A673 (cell line): ENCODE data around the gene NTRK3. TPM values are rescaled to one million over a fixed set of nuclear protein-coding genes. Genes with fewer than 3 reads are reported as not detected.

Experiments
- BruUV-seq: library from RNA; stranded (reverse); fragments of 400-500 nt; replicated peaks from 2 replicates; lab custom pipeline; 2021; lab: Mats Ljungman, UMichigan
- CTCF ChIA-PET: fragments of 300-600 bp; sonication (Branson Sonifier 250); formaldehyde crosslinking; loops from one replicate; lab custom pipeline; 2022; ENCODE audit warnings: antibody characterized with exemption; lab: Charles Lee
- POLR2A ChIA-PET: fragments of 300-600 bp; sonication (Branson Sonifier 250); formaldehyde crosslinking; loops from one replicate; lab custom pipeline; 2022; ENCODE audit warnings: antibody characterized with exemption; ENCODE audit not compliant: low non-redundant PET; lab: Charles Lee
- DNase-seq: peaks from one replicate; pipeline ENCODE4 v3.0.0-alpha.2; 2015; ENCODE audit warnings: low spot score
- H3K27ac ChIP-seq: fragments of 200-600 bp; sonication (generic); 2 replicates; pipeline ENCODE4 v1.5.1; 2016; ENCODE audit warnings: mixed run types, low read depth, mild to moderate bottlenecking, mixed read lengths, antibody characterized with exemption, low read length; ENCODE audit not compliant: poor library complexity, severe bottlenecking
- H3K27me3 ChIP-seq: fragments of 200-600 bp; sonication (generic); replicated peaks from 2 replicates; pipeline ENCODE4 v1.6.1; 2017; ENCODE audit warnings: mixed run types, low read depth, mild to moderate bottlenecking, mixed read lengths, antibody characterized with exemption, low read length; ENCODE audit not compliant: insufficient read depth, poor library complexity
- H3K36me3 ChIP-seq: fragments of 200-600 bp; sonication (generic); 2 replicates; pipeline ENCODE4 v1.6.1; 2016; ENCODE audit warnings: mixed run types, mild to moderate bottlenecking, mixed read lengths, antibody characterized with exemption, low read length; ENCODE audit not compliant: insufficient read depth, poor library complexity, severe bottlenecking
- H3K4me1 ChIP-seq: fragments of 200-600 bp; sonication (generic); 2 replicates; pipeline ENCODE4 v1.6.1; 2017; ENCODE audit warnings: mixed run types, mild to moderate bottlenecking, mixed read lengths, antibody characterized with exemption, low read length; ENCODE audit not compliant: insufficient read depth, poor library complexity, severe bottlenecking
- H3K4me3 ChIP-seq: fragments of 200-600 bp; sonication (generic); 2 replicates; pipeline ENCODE4 v1.5.1; 2016; ENCODE audit warnings: low read depth, mixed run types, mild to moderate bottlenecking, mixed read lengths, low read length; ENCODE audit not compliant: poor library complexity, severe bottlenecking
- H3K9me3 ChIP-seq: fragments of 200-600 bp; sonication (generic); 2 replicates; pipeline ENCODE4 v1.6.1; 2016; ENCODE audit warnings: mixed run types, low read depth, mild to moderate bottlenecking, mixed read lengths, antibody characterized with exemption, low read length; ENCODE audit not compliant: poor library complexity, severe bottlenecking
- EZH2 ChIP-seq: fragments of 200-600 bp; sonication (generic); IDR thresholded peaks from 2 replicates; pipeline ENCODE4 v1.6.1; 2017; ENCODE audit warnings: borderline replicate concordance, low read depth, mild to moderate bottlenecking, mixed read lengths, antibody characterized with exemption, low read length; ENCODE audit not compliant: poor library complexity, severe bottlenecking
- intact Hi-C: fragments of 100-400 bp; cut with micrococcal nuclease; formaldehyde crosslinking; loops from one replicate; pipeline ENCODE4 v1.10.0; 2022; ENCODE audit not compliant: unreplicated experiment
- total RNA-seq: library from RNA; stranded (reverse); gene quantifications from 2 replicates; pipeline ENCODE4 v1.2.3, GENCODE V29; 2021
- TF ChIP-seq, protein P1 (sequence below): fragments of 300-800, 200-600 bp; sonication (generic); conservative IDR thresholded peaks from 2 replicates; pipeline ENCODE4 v1.5.1; 2017; ENCODE audit warnings: low read depth, mild to moderate bottlenecking, antibody characterized with exemption, low read length, moderate library complexity, mixed read lengths

NTRK3 gene
- total RNA-seq, 1 experiment from 2014 or later: not detected

GRCh38 chr15:88115486-88116152 lies 140.9 kb downstream of the NTRK3 start:
- H3K36me3 ChIP-seq: no peaks in the 10 kb centered on the region
- H3K4me1 ChIP-seq: no peaks in the 10 kb centered on the region
- H3K9me3 ChIP-seq: no peaks in the 10 kb centered on the region
- intact Hi-C loops: no loop called here
- BruUV-seq: no TSS peak
- H3K4me3 ChIP-seq: no peak overlapping the region
- no peak for DNase-seq
- ChIA-PET POLR2A (no interaction called here), CTCF (no interaction called here)
- no peak overlapping the region for H3K27ac ChIP-seq
- TF ChIP-seq, protein P1, sequence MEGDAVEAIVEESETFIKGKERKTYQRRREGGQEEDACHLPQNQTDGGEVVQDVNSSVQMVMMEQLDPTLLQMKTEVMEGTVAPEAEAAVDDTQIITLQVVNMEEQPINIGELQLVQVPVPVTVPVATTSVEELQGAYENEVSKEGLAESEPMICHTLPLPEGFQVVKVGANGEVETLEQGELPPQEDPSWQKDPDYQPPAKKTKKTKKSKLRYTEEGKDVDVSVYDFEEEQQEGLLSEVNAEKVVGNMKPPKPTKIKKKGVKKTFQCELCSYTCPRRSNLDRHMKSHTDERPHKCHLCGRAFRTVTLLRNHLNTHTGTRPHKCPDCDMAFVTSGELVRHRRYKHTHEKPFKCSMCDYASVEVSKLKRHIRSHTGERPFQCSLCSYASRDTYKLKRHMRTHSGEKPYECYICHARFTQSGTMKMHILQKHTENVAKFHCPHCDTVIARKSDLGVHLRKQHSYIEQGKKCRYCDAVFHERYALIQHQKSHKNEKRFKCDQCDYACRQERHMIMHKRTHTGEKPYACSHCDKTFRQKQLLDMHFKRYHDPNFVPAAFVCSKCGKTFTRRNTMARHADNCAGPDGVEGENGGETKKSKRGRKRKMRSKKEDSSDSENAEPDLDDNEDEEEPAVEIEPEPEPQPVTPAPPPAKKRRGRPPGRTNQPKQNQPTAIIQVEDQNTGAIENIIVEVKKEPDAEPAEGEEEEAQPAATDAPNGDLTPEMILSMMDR: no peak
- no peak for TF ChIP-seq EZH2
- H3K27me3 ChIP-seq: peaks cover 20% of the 10 kb centered on the region

DNA sequence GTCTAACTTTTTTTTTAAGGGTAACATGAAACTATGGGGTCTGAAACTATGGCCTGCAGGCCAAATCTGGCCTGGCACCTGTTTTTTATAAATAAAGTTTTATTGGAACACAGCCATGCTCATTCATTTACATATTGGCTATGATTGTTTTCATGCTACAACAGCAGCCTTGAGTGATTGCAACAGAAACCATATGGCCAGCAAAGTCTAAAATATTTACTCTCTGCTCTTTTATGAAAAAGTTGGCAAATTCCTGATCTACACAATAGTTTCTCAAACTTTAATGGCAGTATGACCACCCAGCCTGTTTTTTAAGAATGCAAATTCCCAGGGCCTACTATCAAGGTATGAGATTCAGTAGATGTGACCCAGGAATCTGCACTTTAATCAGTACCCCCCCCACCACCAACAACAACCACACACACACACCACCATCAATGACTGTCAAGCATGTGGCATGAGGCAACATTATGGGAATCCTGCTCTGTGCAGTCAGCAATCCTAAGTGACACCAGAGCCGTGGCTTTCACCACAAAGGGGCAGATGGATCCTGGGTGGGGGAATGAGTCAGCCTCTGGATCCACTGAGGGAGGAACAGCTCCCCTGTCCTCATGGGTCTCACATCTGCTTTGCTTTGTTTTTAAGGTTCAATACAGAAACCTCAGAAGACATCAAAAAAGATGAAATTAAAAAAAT lies 142.8 kb downstream of the NTRK3 start:
- intact Hi-C loops: no loop called here
- no TSS peak for BruUV-seq
- POLR2A ChIA-PET: no interaction called here

DNA sequence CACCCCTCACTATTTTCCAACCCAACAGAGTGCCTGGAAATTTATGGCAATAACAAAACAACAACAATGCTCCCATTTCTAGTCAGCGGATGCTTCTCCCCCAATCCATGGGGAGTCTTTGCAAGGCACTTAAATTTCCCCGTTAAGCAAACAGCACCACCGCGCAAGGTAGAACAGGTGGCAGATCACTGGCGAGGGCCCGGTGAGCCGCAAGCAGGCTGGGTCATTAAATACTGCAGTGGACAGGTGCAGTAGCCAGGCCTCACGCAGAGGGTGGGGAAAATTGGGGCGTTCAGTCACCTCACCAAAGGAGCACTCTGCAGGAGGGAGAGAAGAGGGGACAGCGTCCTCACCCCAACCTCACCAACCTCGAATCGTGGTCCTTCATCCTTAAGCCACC lies 147.5 kb downstream of the NTRK3 start:
- DNase-seq: no peak
- no peak overlapping the region for H3K27ac ChIP-seq
- no peaks in the 10 kb centered on the region for H3K9me3 ChIP-seq
- H3K36me3 ChIP-seq: no peaks in the 10 kb centered on the region
- BruUV-seq: no TSS peak
- H3K4me1 ChIP-seq: no peaks in the 10 kb centered on the region
- intact Hi-C loops: no loop called here
- CTCF ChIA-PET: no interaction called here
- TF ChIP-seq, protein P1: no peak
- TF ChIP-seq EZH2: no peak
- H3K27me3 ChIP-seq: peaks cover 3% of the 10 kb centered on the region
- POLR2A ChIA-PET: no interaction called here
- H3K4me3 ChIP-seq: no peak overlapping the region

More for the DNA sequence above, 142.8 kb downstream of the NTRK3 start:
- peaks cover 12% of the 10 kb centered on the region for H3K27me3 ChIP-seq
- DNase-seq: no peak
- H3K9me3 ChIP-seq: no peaks in the 10 kb centered on the region
- CTCF ChIA-PET: no interaction called here
- TF ChIP-seq, protein P1: no peak
- TF ChIP-seq EZH2: no peak
- no peak overlapping the region for H3K4me3 ChIP-seq
- H3K36me3 ChIP-seq: no peaks in the 10 kb centered on the region
- no peak overlapping the region for H3K27ac ChIP-seq
- H3K4me1 ChIP-seq: no peaks in the 10 kb centered on the region
